ENCODE measurements around the gene GALNT14.

GRCh38 chr2:30968660-30969397, 169.4 kb downstream of the GALNT14 start:
- TF ChIP-seq POLR2A (IDR thresholded peaks at IDR 0.05; ENCODE audit: low read length) = no peak
- TF ChIP-seq GATA1 (IDR thresholded peaks at IDR 0.05; ENCODE audit: low read depth, low read length) = no peak

Data from erythroblast (primary cell).